H1 (cell line): ENCODE measurements around the gene SMARCA4.

Source experiments
- CEBPB ChIP-seq: IDR thresholded peaks from 2 replicates; pipeline ENCODE4 v1.6.1; 2012; ENCODE audit warnings: low read depth, low read length
- CREB1 ChIP-seq: IDR thresholded peaks from 2 replicates; pipeline ENCODE4 v1.6.1; 2012; ENCODE audit warnings: inconsistent platforms
- EP300 ChIP-seq, 2 experiments: IDR thresholded peaks; 1 replicate in 1 of 2; 2 replicates in 1 of 2; pipeline ENCODE4 v1.6.1; 2011 to 2012; ENCODE audit warnings: low read depth in 2 of 2, low read length in 2 of 2, mild to moderate bottlenecking in 2 of 2, borderline replicate concordance in 1 of 2, inconsistent platforms in 1 of 2, moderate library complexity in 1 of 2
- GABPA ChIP-seq: IDR thresholded peaks from 2 replicates; pipeline ENCODE4 v1.6.1; 2011; ENCODE audit warnings: mild to moderate bottlenecking, low read length, moderate library complexity, borderline replicate concordance; ENCODE audit not compliant: insufficient read depth
- NANOG ChIP-seq: IDR thresholded peaks from 2 replicates; pipeline ENCODE4 v1.6.1; 2011; ENCODE audit warnings: low read length, low read depth, mild to moderate bottlenecking, inconsistent platforms; ENCODE audit not compliant: insufficient read depth, poor library complexity, severe bottlenecking
- PHF8 ChIP-seq: fragments of 200-600 bp; sonication (generic); conservative IDR thresholded peaks from 2 replicates; pipeline ENCODE4 v1.7.1; 2012; ENCODE audit warnings: low read depth, mild to moderate bottlenecking, inconsistent platforms, low read length, moderate library complexity
- POLR2A ChIP-seq, 2 experiments: IDR thresholded peaks; 1 replicate in 1 of 2; 2 replicates in 1 of 2; pipeline ENCODE4 v1.6.1; 2011; ENCODE audit warnings: low read depth in 2 of 2, low read length in 2 of 2, mild to moderate bottlenecking in 2 of 2; ENCODE audit errors: control extremely low read depth in 1 of 2
- POLR2AphosphoS5 ChIP-seq: IDR thresholded peaks from 2 replicates; pipeline ENCODE4 v1.6.1; 2011; ENCODE audit warnings: low read depth, low read length
- RXRA ChIP-seq: IDR thresholded peaks from 2 replicates; pipeline ENCODE4 v1.6.1; 2011; ENCODE audit warnings: low read depth, mild to moderate bottlenecking, low read length, moderate library complexity; ENCODE audit not compliant: insufficient read depth
- SIN3A ChIP-seq, 2 experiments: IDR thresholded peaks in 1 of 2; conservative IDR thresholded peaks in 1 of 2; 2 replicates each; pipeline ENCODE4 v1.6.1; 2011 to 2012; ENCODE audit warnings: low read length in 2 of 2, improper control_type of control experiment in 1 of 2, low read depth in 1 of 2, mild to moderate bottlenecking in 1 of 2
- SP1 ChIP-seq: IDR thresholded peaks from 2 replicates; pipeline ENCODE4 v1.6.1; 2011; ENCODE audit warnings: low read depth, low read length
- TF ChIP-seq, protein P1 (sequence below), 3 experiments: IDR thresholded peaks; 1 replicate in 2 of 3; 2 replicates in 1 of 3; pipeline versions ENCODE4 v1.5.1 to v1.6.1; 2011; ENCODE audit warnings: low read length in 3 of 3, mild to moderate bottlenecking in 3 of 3, inconsistent platforms in 2 of 3, low read depth in 1 of 3, moderate library complexity in 1 of 3; ENCODE audit not compliant: insufficient read depth in 1 of 3; ENCODE audit errors: control extremely low read depth in 1 of 3
- TF ChIP-seq, protein P2 (sequence below): IDR thresholded peaks from 2 replicates; pipeline ENCODE4 v1.6.1; 2011; ENCODE audit warnings: low read length, improper control_type of control experiment

DNA sequence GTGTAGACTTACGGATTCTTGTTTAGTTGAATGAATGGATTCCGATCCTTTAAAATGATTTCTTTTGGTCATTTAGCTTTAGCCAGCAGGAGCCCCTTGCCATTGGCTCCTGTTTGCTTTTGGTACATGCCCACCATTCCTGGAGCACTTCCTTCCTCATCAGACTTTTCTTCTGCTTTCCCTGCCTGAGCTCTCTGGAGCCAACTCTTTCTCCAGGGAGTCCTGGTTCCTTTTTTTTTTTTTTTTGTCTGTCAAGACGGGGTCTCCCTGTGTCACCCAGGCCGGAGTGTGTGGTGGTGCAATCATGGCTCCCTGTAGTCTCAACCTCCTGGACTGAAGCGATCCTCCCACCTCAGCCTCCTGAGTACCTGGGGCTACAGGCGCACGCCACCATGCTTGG is 37.8 kb downstream of the SMARCA4 start:
- no peak for TF ChIP-seq SIN3A (conservative IDR thresholded peaks at IDR 0.05 in 1 of 2, IDR thresholded peaks at IDR 0.05 in 1 of 2; ENCODE audit: low read depth in 1 of 2, low read length in 2 of 2)
- TF ChIP-seq SP1, result no peak
- TF ChIP-seq POLR2A (IDR thresholded peaks at IDR 0.05; ENCODE audit: control extremely low read depth in 1 of 2, low read depth in 2 of 2, low read length in 2 of 2), result no peak
- TF ChIP-seq, protein P1, sequence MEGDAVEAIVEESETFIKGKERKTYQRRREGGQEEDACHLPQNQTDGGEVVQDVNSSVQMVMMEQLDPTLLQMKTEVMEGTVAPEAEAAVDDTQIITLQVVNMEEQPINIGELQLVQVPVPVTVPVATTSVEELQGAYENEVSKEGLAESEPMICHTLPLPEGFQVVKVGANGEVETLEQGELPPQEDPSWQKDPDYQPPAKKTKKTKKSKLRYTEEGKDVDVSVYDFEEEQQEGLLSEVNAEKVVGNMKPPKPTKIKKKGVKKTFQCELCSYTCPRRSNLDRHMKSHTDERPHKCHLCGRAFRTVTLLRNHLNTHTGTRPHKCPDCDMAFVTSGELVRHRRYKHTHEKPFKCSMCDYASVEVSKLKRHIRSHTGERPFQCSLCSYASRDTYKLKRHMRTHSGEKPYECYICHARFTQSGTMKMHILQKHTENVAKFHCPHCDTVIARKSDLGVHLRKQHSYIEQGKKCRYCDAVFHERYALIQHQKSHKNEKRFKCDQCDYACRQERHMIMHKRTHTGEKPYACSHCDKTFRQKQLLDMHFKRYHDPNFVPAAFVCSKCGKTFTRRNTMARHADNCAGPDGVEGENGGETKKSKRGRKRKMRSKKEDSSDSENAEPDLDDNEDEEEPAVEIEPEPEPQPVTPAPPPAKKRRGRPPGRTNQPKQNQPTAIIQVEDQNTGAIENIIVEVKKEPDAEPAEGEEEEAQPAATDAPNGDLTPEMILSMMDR (IDR thresholded peaks at IDR 0.05; ENCODE audit: control extremely low read depth in 1 of 3, insufficient read depth in 1 of 3, low read depth in 1 of 3, low read length in 3 of 3), result no peak
- TF ChIP-seq POLR2AphosphoS5, result no peak
- TF ChIP-seq, protein P2, sequence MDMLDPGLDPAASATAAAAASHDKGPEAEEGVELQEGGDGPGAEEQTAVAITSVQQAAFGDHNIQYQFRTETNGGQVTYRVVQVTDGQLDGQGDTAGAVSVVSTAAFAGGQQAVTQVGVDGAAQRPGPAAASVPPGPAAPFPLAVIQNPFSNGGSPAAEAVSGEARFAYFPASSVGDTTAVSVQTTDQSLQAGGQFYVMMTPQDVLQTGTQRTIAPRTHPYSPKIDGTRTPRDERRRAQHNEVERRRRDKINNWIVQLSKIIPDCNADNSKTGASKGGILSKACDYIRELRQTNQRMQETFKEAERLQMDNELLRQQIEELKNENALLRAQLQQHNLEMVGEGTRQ, result no peak
- TF ChIP-seq CEBPB, result no peak
- no peak for TF ChIP-seq RXRA
- TF ChIP-seq GABPA, result no peak
- TF ChIP-seq PHF8, result no peak
- no peak for TF ChIP-seq EP300 (IDR thresholded peaks at IDR 0.05; ENCODE audit: borderline replicate concordance in 1 of 2, low read depth in 2 of 2, low read length in 2 of 2)
- no peak for TF ChIP-seq CREB1
- no peak for TF ChIP-seq NANOG
